H1 (cell line): ENCODE measurements around the gene BTBD10. TPM values are rescaled to one million over a fixed set of nuclear protein-coding genes. Genes with fewer than 3 reads are reported as not detected.

ENCODE experiments used
- CTCF ChIA-PET: fragments of 300-600 bp; sonication (Branson Sonifier 250); formaldehyde crosslinking; loops from one replicate; lab custom pipeline; 2021; ENCODE audit not compliant: partially characterized antibody; lab: Charles Lee
- POLR2A ChIA-PET: fragments of 300-600 bp; sonication (Branson Sonifier 250); formaldehyde crosslinking; loops from one replicate; lab custom pipeline; 2021; ENCODE audit warnings: inconsistent platforms; ENCODE audit not compliant: partially characterized antibody; lab: Charles Lee
- DNase-seq, 2 experiments: peaks; one replicate each; pipeline versions ENCODE4 v3.0.0 to v3.0.0-alpha.2; 2010 to 2022; ENCODE audit warnings: low spot score in 2 of 2, low read depth in 1 of 2, mixed read lengths in 1 of 2
- FAIRE-seq: peaks from 2 replicates; lab custom pipeline; 2011; peaks lifted over from hg19 to GRCh38; lab: Jason Lieb, UNC
- H2AFZ ChIP-seq: 2 replicates; pipeline ENCODE4 v1.8.1; 2012; ENCODE audit warnings: low read length, inconsistent platforms
- H2AK5ac ChIP-seq: 2 replicates; pipeline ENCODE4 v1.6.1; 2013; ENCODE audit warnings: low read depth, low read length
- H2BK120ac ChIP-seq: replicated peaks from 2 replicates; pipeline ENCODE3; 2013; ENCODE audit warnings: low read depth, low read length, inconsistent platforms
- H2BK12ac ChIP-seq: 2 replicates; pipeline ENCODE4 v1.6.1; 2013; ENCODE audit warnings: low read depth, low read length
- H2BK15ac ChIP-seq: 2 replicates; pipeline ENCODE4 v1.6.1; 2013; ENCODE audit warnings: low read length
- H2BK20ac ChIP-seq: 2 replicates; pipeline ENCODE4 v1.6.1; 2013; ENCODE audit warnings: low read length
- H2BK5ac ChIP-seq: 2 replicates; pipeline ENCODE4 v1.6.1; 2013; ENCODE audit warnings: low read depth, low read length
- H3K14ac ChIP-seq: 2 replicates; pipeline ENCODE4 v1.6.1; 2013; ENCODE audit warnings: inconsistent platforms; ENCODE audit not compliant: insufficient read length
- H3K18ac ChIP-seq: 2 replicates; pipeline ENCODE4 v1.6.1; 2013; ENCODE audit warnings: low read length; ENCODE audit errors: extremely low read depth
- H3K23ac ChIP-seq: 2 replicates; pipeline ENCODE4 v1.6.1; 2013; ENCODE audit warnings: inconsistent platforms; ENCODE audit not compliant: insufficient read length
- H3K23me2 ChIP-seq: 2 replicates; pipeline ENCODE4 v1.6.1; 2013; ENCODE audit warnings: low read depth, low read length
- H3K27ac ChIP-seq: 2 replicates; pipeline ENCODE4 v1.6.1; 2011; ENCODE audit warnings: low read depth, low read length, inconsistent platforms
- H3K27me3 ChIP-seq, 4 experiments: replicated peaks in 1 of 4; 1 replicate in 1 of 4; 2 replicates in 3 of 4; pipeline versions ENCODE4 v1.6.1 to v1.8.1; 2011 to 2013; ENCODE audit warnings: low read length in 3 of 4, mild to moderate bottlenecking in 3 of 4, inconsistent platforms in 2 of 4, mixed read lengths in 2 of 4, moderate library complexity in 1 of 4; ENCODE audit not compliant: control insufficient read depth in 3 of 4, insufficient read depth in 3 of 4; ENCODE audit errors: extremely low read depth in 1 of 4
- H3K36me3 ChIP-seq, 4 experiments: 2 replicates each; pipeline versions ENCODE4 v1.6.1 to v1.8.1; 2011 to 2013; ENCODE audit warnings: mild to moderate bottlenecking in 4 of 4, low read length in 3 of 4, moderate library complexity in 2 of 4, control low read depth in 1 of 4, inconsistent platforms in 1 of 4; ENCODE audit not compliant: insufficient read depth in 4 of 4, control insufficient read depth in 2 of 4
- H3K4ac ChIP-seq: replicated peaks from 2 replicates; pipeline ENCODE3; 2013; ENCODE audit warnings: low read length, low read depth, mixed read lengths, inconsistent platforms; ENCODE audit not compliant: insufficient read length
- H3K4me1 ChIP-seq, 4 experiments: replicated peaks in 1 of 4; 1 replicate in 1 of 4; 2 replicates in 3 of 4; pipeline versions ENCODE4 v1.6.1 to v1.8.1; 2011 to 2013; ENCODE audit warnings: low read length in 3 of 4, inconsistent platforms in 2 of 4, mixed read lengths in 1 of 4; ENCODE audit not compliant: insufficient read depth in 4 of 4, control insufficient read depth in 3 of 4
- H3K4me2 ChIP-seq, 2 experiments: 2 replicates each; pipeline versions ENCODE4 v1.6.1 to v1.8.1; 2011 to 2013; ENCODE audit warnings: low read depth in 2 of 2, low read length in 2 of 2, control low read depth in 1 of 2, inconsistent platforms in 1 of 2, mild to moderate bottlenecking in 1 of 2; ENCODE audit not compliant: insufficient read depth in 1 of 2
- H3K4me3 ChIP-seq, 4 experiments: fragments of 200-600, 300-600 bp in 1 of 4; sonication (generic), shearing (Covaris generic), sonication (Bioruptor Twin) in 1 of 4; 2 replicates each; pipeline versions ENCODE4 v1.5.1 to v1.8.1; 2011 to 2016; ENCODE audit warnings: low read length in 4 of 4, low read depth in 3 of 4, control low read depth in 2 of 4, inconsistent platforms in 2 of 4, mild to moderate bottlenecking in 2 of 4, mixed read lengths in 1 of 4, moderate library complexity in 1 of 4; ENCODE audit not compliant: insufficient read depth in 2 of 4; ENCODE audit errors: extremely low read depth in 1 of 4
- H3K56ac ChIP-seq: replicated peaks from 2 replicates; pipeline ENCODE3; 2013; ENCODE audit warnings: low read depth, mild to moderate bottlenecking, mixed read lengths, low read length, inconsistent platforms; ENCODE audit not compliant: insufficient read length
- H3K79me1 ChIP-seq: 2 replicates; pipeline ENCODE4 v1.6.1; 2013; ENCODE audit warnings: low read depth, low read length, control low read depth
- H3K79me2 ChIP-seq, 2 experiments: 2 replicates each; pipeline versions ENCODE4 v1.6.1 to v1.8.1; 2012 to 2013; ENCODE audit warnings: low read length in 2 of 2, mild to moderate bottlenecking in 2 of 2, inconsistent platforms in 1 of 2; ENCODE audit not compliant: insufficient read depth in 2 of 2, control insufficient read depth in 1 of 2
- H3K9ac ChIP-seq, 4 experiments: replicated peaks in 1 of 4; 1 replicate in 1 of 4; 2 replicates in 3 of 4; pipeline versions ENCODE4 v1.6.1 to v1.8.1; 2011 to 2013; ENCODE audit warnings: low read depth in 3 of 4, low read length in 3 of 4, control low read depth in 2 of 4, mild to moderate bottlenecking in 2 of 4, moderate library complexity in 2 of 4, inconsistent platforms in 1 of 4; ENCODE audit errors: extremely low read depth in 1 of 4
- H3K9me3 ChIP-seq, 2 experiments: 2 replicates each; pipeline versions ENCODE4 v1.6.1 to v1.8.1; 2012 to 2013; ENCODE audit warnings: mild to moderate bottlenecking in 2 of 2, moderate library complexity in 2 of 2, control low read depth in 1 of 2, inconsistent platforms in 1 of 2, low read depth in 1 of 2, low read length in 1 of 2, mixed read lengths in 1 of 2; ENCODE audit not compliant: insufficient read depth in 2 of 2
- H4K20me1 ChIP-seq, 2 experiments: replicated peaks in 1 of 2; 2 replicates each; pipeline versions ENCODE3 to v1.8.1; 2011 to 2013; ENCODE audit warnings: inconsistent platforms in 2 of 2, low read length in 2 of 2, mild to moderate bottlenecking in 1 of 2; ENCODE audit not compliant: insufficient read depth in 2 of 2, control insufficient read depth in 1 of 2
- H4K5ac ChIP-seq: 2 replicates; pipeline ENCODE4 v1.6.1; 2013; ENCODE audit warnings: low read length, low read depth, mixed read lengths, inconsistent platforms; ENCODE audit not compliant: insufficient read length
- H4K8ac ChIP-seq: 2 replicates; pipeline ENCODE4 v1.8.0; 2013; ENCODE audit warnings: mild to moderate bottlenecking, moderate library complexity, low read length, inconsistent platforms; ENCODE audit not compliant: insufficient read depth; ENCODE audit errors: extremely low read depth
- H4K91ac ChIP-seq: replicated peaks from 2 replicates; pipeline ENCODE3; 2013; ENCODE audit warnings: low read length, mixed read lengths, inconsistent platforms; ENCODE audit not compliant: insufficient read length
- RFX5 ChIP-seq: IDR thresholded peaks from 2 replicates; pipeline ENCODE4 v1.6.1; 2011; ENCODE audit warnings: low read depth, low read length, improper control_type of control experiment, borderline replicate concordance
- RXRA ChIP-seq: IDR thresholded peaks from 2 replicates; pipeline ENCODE4 v1.6.1; 2011; ENCODE audit warnings: low read depth, mild to moderate bottlenecking, low read length, moderate library complexity; ENCODE audit not compliant: insufficient read depth
- TAF7 ChIP-seq: optimal IDR thresholded peaks from 2 replicates; pipeline ENCODE3; 2011; ENCODE audit warnings: low read depth, mild to moderate bottlenecking, inconsistent platforms, low read length, moderate library complexity, borderline replicate concordance
- WGBS, 2 experiments: shearing (Covaris generic) in 1 of 2; methylation state at CpG; one replicate each; pipeline versions ENCODE4 v1.1.6 to v1.1.7; 2013 to 2015; ENCODE audit warnings: low lambda C conversion rate in 2 of 2, mixed read lengths in 2 of 2, inconsistent platforms in 1 of 2, low coverage in 1 of 2, missing lambda C conversion rate in 1 of 2; ENCODE audit not compliant: insufficient replicate concordance in 2 of 2, insufficient coverage in 1 of 2, insufficient read length in 1 of 2; ENCODE audit errors: extremely low coverage in 1 of 2, missing lambda C conversion rate in 1 of 2; 5-methylcytosine and 5-hydroxymethylcytosine counted together
- polyA plus RNA-seq, 7 experiments: library from polyadenylated mRNA; depleted of rRNA in 3 of 7; stranded (reverse) in 5 of 7; unstranded in 2 of 7; fragments of >200 nt in 5 of 7; fragments of 200-250 nt in 2 of 7; gene quantifications; 1 replicate in 5 of 7; 2 replicates in 1 of 7; 4 replicates in 1 of 7; pipeline versions ENCODE4 v1.2.1 to v1.2.3, GENCODE V29; 2011 to 2013; ENCODE audit warnings: missing spikeins in 2 of 7, mixed read lengths in 2 of 7
- total RNA-seq: library from RNA; stranded (reverse); fragmentation: NEBNext Ultra II Directional; extraction: Animal tissue kit (Norgen Biotek cat#: 25700); gene quantifications from 2 replicates; pipeline ENCODE4 v1.2.1, GENCODE V29; 2021

BTBD10 gene
- total and polyA plus RNA-seq, 2 of the 8 experiments (the other 6 are each of a cell fraction or from before 2014, with no cell fraction given), result 13.8 to 22.2 TPM

DNA sequence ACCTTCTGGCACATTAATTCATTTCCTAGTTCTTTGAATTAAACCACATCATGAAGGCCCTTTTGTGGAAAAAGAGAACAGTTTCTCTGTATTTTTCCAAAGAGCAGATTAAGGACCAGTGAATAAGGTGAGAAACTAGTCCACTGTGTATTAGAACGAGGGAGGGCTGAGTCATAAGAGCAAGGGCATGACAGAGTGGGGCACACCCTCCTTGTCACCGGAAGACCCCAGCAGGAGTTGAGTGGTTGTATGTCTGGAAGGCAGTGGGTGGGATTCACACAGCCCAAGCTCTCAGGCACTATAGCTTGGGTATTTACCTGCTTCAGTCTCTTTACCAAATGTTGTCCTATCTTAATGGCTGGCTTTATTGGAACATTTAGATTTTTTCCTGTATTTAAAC lies 98.6 kb downstream of the BTBD10 start:
- WGBS, 2 experiments, result 75% methylated on average over 2 of the region's 2 CpGs; no CpG with 5 or more reads in 1 of the 2 experiments
- no peak overlapping the region for H2AK5ac ChIP-seq
- H3K14ac ChIP-seq, result no peak overlapping the region
- no peak overlapping the region for H2AFZ ChIP-seq
- FAIRE-seq (no peak), DNase-seq (no peak)
- H2BK20ac ChIP-seq, result no peak overlapping the region
- H3K18ac ChIP-seq, result no peak overlapping the region
- H3K4ac ChIP-seq, result no peak overlapping the region
- no peaks in the 10 kb centered on the region for H3K27me3 ChIP-seq
- no peaks in the 10 kb centered on the region for H3K79me1 ChIP-seq
- no peak overlapping the region for H2BK12ac ChIP-seq
- POLR2A ChIA-PET, result no interaction called here
- H3K9ac ChIP-seq, result no peak overlapping the region
- no peak overlapping the region for H2BK120ac ChIP-seq
- no peaks in the 10 kb centered on the region for H3K36me3 ChIP-seq
- no peak overlapping the region for H3K23ac ChIP-seq
- CTCF ChIA-PET, result interaction anchor here (0.8 to 4.7 kb wide), 4 partner anchors 8 to 19 kb away, joined by 6 to 24 read pairs (median 8); no protein-coding TSS in a partner anchor
- no peak overlapping the region for H2BK5ac ChIP-seq
- no peaks in the 10 kb centered on the region for H3K9me3 ChIP-seq
- H3K4me2 ChIP-seq, result no peak overlapping the region
- H3K27ac ChIP-seq, result no peak overlapping the region
- no peak for TF ChIP-seq TAF7
- TF ChIP-seq RXRA, result no peak
- TF ChIP-seq RFX5, result no peak
- no peaks in the 10 kb centered on the region for H3K4me1 ChIP-seq
- no peak overlapping the region for H3K56ac ChIP-seq
- H3K23me2 ChIP-seq, result no peaks in the 10 kb centered on the region
- no peaks in the 10 kb centered on the region for H4K20me1 ChIP-seq
- no peaks in the 10 kb centered on the region for H3K79me2 ChIP-seq
- no peak overlapping the region for H4K91ac ChIP-seq
- H4K5ac ChIP-seq, result no peak overlapping the region
- H3K4me3 ChIP-seq, result no peak overlapping the region
- no peak overlapping the region for H2BK15ac ChIP-seq
- no peak overlapping the region for H4K8ac ChIP-seq
